KMS-11 (cell line): Measurements from ENCODE around the gene ARL14EP.

Experiments used
- H2AFZ ChIP-seq: fragments of 200-600 bp; sonication (generic); 2 replicates; pipeline ENCODE4 v1.6.1; 2016; ENCODE audit warnings: antibody characterized with exemption, mixed run types, low read depth
- H3K27ac ChIP-seq: fragments of 200-600 bp; sonication (generic); 2 replicates; pipeline ENCODE4 v1.6.1; 2016; ENCODE audit warnings: mild to moderate bottlenecking, mixed run types
- H3K27me3 ChIP-seq: fragments of 200-600 bp; sonication (generic); 2 replicates; pipeline ENCODE4 v1.6.1; 2017; ENCODE audit warnings: mild to moderate bottlenecking, low read depth, mixed run types, moderate library complexity; ENCODE audit not compliant: insufficient read depth
- H3K36me3 ChIP-seq: fragments of 200-600 bp; sonication (generic); 2 replicates; pipeline ENCODE4 v1.6.1; 2017; ENCODE audit warnings: mild to moderate bottlenecking, mixed run types; ENCODE audit not compliant: insufficient read depth
- H3K4me1 ChIP-seq: fragments of 200-600 bp; sonication (generic); 2 replicates; pipeline ENCODE4 v1.6.1; 2016; ENCODE audit warnings: mild to moderate bottlenecking, low read depth, mixed run types; ENCODE audit not compliant: poor library complexity, severe bottlenecking
- H3K4me2 ChIP-seq: fragments of 200-600 bp; sonication (generic); 2 replicates; pipeline ENCODE4 v1.7.0; 2016; ENCODE audit warnings: mild to moderate bottlenecking, mixed run types
- H3K4me3 ChIP-seq: fragments of 200-600 bp; sonication (generic); IDR thresholded peaks from 2 replicates; pipeline ENCODE4 v1.6.1; 2017; ENCODE audit warnings: low read depth, low read length, mixed read lengths; ENCODE audit not compliant: insufficient read depth
- H3K79me2 ChIP-seq: fragments of 200-600 bp; sonication (generic); 2 replicates; pipeline ENCODE4 v1.6.1; 2016; ENCODE audit warnings: low read depth, mixed run types; ENCODE audit not compliant: insufficient read depth
- H3K9ac ChIP-seq: fragments of 200-600 bp; sonication (generic); 2 replicates; pipeline ENCODE4 v1.6.1; 2016; ENCODE audit warnings: mild to moderate bottlenecking, mixed run types
- H4K20me1 ChIP-seq: fragments of 200-600 bp; sonication (generic); 2 replicates; pipeline ENCODE4 v1.6.1; 2016; ENCODE audit warnings: mild to moderate bottlenecking, mixed run types; ENCODE audit not compliant: insufficient read depth
- TF ChIP-seq, protein P1 (sequence below): fragments of 200-600 bp; sonication (generic); conservative IDR thresholded peaks from 2 replicates; pipeline ENCODE4 v1.6.1; 2017; ENCODE audit warnings: low read depth, mild to moderate bottlenecking, antibody characterized with exemption, low read length, moderate library complexity, mixed read lengths

ARL14EP gene

DNA sequence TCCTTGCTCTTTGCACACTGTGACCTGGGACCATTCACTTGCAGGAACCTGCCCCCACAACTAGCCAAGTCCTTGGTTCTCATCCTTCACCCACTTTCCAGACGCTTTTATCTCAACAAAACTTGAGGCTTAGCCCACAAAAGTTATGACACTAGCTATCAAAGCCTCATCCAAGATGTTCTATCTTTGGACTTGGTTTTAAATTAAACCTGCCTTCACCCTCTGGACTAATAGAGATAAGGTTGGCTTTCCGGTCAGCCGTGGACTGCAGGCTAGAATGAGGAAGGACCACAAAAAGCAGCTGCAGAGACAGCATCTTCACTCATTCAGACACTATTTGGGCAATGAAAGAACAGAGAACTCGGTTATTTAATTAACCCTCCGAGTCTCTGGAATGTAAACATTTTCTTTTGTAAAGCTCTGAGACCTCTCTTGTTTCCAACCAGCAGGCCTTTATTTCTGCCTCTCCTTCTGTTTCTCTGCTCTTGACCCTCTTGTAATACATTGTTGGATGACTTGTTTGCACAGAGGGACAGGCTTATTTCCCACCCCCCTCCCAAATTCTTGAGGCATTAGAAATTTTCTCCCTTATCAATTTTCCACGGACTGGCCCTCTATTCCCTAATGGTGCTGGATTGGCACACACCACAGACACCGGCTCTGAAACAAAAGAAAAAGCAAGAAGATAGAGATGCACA is 41.4 kb downstream of the ARL14EP start:
- Histone ChIP-seq H4K20me1 (no peaks in the 10 kb centered on the region), H3K27ac (no peak overlapping the region)

DNA sequence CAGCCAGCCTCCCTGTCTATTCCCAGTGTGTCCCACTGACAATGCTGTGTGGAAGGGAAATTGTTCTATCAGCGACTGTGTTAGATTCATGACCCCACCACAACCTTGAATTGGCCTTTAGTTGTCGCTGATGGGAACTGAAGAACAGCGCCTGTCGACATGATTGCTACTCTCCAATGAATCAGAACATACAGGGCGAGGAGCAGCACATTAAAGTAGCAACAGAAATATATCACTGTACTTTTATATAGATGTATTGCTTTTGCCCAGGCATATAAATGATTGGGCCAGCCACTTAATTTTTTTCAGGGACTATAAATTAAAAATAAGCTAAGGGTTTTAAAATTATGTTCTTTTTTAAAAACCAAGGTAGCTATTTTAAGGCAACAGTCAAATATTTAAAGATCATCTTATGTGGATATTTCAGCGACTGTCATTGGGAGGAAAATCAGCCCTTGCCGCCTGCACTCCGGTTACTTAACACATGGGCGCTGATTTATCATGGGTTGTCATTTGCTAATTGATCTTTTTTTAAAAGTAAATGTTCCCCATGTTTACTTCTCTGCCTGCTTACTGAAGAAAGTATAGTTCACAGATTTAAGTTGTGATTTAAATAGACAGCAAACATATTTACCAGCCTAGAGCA is 42.1 kb downstream of the ARL14EP start:
- TF ChIP-seq, protein P1, sequence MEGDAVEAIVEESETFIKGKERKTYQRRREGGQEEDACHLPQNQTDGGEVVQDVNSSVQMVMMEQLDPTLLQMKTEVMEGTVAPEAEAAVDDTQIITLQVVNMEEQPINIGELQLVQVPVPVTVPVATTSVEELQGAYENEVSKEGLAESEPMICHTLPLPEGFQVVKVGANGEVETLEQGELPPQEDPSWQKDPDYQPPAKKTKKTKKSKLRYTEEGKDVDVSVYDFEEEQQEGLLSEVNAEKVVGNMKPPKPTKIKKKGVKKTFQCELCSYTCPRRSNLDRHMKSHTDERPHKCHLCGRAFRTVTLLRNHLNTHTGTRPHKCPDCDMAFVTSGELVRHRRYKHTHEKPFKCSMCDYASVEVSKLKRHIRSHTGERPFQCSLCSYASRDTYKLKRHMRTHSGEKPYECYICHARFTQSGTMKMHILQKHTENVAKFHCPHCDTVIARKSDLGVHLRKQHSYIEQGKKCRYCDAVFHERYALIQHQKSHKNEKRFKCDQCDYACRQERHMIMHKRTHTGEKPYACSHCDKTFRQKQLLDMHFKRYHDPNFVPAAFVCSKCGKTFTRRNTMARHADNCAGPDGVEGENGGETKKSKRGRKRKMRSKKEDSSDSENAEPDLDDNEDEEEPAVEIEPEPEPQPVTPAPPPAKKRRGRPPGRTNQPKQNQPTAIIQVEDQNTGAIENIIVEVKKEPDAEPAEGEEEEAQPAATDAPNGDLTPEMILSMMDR, result no peak
- Histone ChIP-seq H3K9ac (no peak overlapping the region), H2AFZ (no peak overlapping the region), H3K27me3 (no peaks in the 10 kb centered on the region), H3K79me2 (no peaks in the 10 kb centered on the region), H3K4me1 (no peaks in the 10 kb centered on the region), H3K36me3 (no peaks in the 10 kb centered on the region), H4K20me1 (no peaks in the 10 kb centered on the region), H3K4me3 (no peak overlapping the region), H3K4me2 (no peak overlapping the region), H3K27ac (no peak overlapping the region)

More for the DNA sequence above, 41.4 kb downstream of the ARL14EP start:
- H3K4me1 ChIP-seq, result no peaks in the 10 kb centered on the region
- no peaks in the 10 kb centered on the region for H3K27me3 ChIP-seq
- no peak overlapping the region for H3K4me2 ChIP-seq
- H3K36me3 ChIP-seq, result no peaks in the 10 kb centered on the region
- TF ChIP-seq, protein P1, result no peak
- no peak overlapping the region for H3K9ac ChIP-seq
- H3K4me3 ChIP-seq, result no peak overlapping the region
- H3K79me2 ChIP-seq, result no peaks in the 10 kb centered on the region
- no peak overlapping the region for H2AFZ ChIP-seq

DNA sequence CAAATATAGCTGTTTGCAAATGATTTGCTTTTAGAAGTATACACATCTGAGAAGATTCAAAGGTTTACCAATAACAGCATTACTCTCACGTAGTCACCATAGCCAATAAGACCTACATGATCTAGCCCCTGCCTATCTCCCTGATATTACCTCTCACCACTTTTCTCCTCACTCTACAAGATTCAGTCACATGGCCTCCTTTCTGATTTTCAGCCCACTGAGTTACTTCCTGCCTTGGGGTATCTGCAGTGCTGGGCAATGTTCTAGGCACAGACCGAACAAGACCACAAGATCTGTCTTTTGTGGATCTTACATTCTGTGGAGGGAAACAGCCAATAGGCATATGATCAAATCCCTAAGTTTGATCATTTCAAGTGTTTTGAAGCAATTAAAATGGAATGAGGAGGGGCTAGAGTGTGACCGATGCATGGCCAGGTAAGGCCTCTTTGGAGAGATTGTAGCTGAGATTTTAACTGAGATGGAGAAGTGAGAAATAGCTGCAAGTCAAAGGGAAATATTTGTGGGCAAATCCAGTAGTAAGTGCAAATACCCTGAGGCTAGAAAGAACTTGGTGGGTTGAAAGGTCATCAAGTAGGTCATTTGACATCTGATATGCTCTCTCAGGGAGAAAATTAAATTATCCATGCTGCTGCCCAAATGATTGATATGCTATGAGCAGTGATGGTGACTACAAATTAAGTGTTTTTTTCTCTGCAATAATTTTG is 43.1 kb downstream of the ARL14EP start:
- no peaks in the 10 kb centered on the region for H3K79me2 ChIP-seq
- no peaks in the 10 kb centered on the region for H4K20me1 ChIP-seq
- H3K4me3 ChIP-seq, result no peak overlapping the region
- no peaks in the 10 kb centered on the region for H3K4me1 ChIP-seq
- no peaks in the 10 kb centered on the region for H3K27me3 ChIP-seq
- H3K9ac ChIP-seq, result no peak overlapping the region
- TF ChIP-seq, protein P1, result no peak
- no peak overlapping the region for H2AFZ ChIP-seq
- H3K4me2 ChIP-seq, result no peak overlapping the region
- no peaks in the 10 kb centered on the region for H3K36me3 ChIP-seq
- no peak overlapping the region for H3K27ac ChIP-seq

DNA sequence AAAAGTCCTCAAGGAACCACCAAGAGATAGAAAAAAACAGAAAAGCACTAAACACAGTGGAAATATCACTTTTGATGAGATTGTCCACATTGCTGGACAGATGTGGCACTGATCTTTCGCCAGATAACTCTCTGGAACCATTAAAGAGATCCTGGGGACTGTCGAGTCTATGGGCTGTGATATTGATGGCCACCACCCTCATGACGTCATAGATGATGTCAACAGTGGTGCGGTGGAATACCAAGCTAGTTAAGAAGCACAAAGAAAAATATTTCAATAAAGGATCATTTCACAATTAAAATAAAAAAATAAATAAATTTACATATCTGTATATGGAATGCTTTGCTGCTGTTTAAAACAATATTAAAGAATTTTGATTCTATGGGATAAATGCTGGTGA is 45.5 kb downstream of the ARL14EP start:
- Histone ChIP-seq H3K27me3 (no peaks in the 10 kb centered on the region), H3K36me3 (no peaks in the 10 kb centered on the region), H3K27ac (no peak overlapping the region), H4K20me1 (no peaks in the 10 kb centered on the region), H3K4me3 (no peak overlapping the region), H2AFZ (no peak overlapping the region), H3K79me2 (no peaks in the 10 kb centered on the region), H3K4me1 (no peaks in the 10 kb centered on the region), H3K9ac (no peak overlapping the region), H3K4me2 (no peak overlapping the region)
- TF ChIP-seq, protein P1, result no peak
